PC-3 (cell line): ENCODE measurements around the gene ASPSCR1.

Source experiments
- EZH2 ChIP-seq: fragments of 300-600 bp; sonication (generic); IDR thresholded peaks from one replicate; pipeline ENCODE4 v1.6.1; 2017; ENCODE audit warnings: antibody characterized with exemption, mild to moderate bottlenecking, low read length; ENCODE audit not compliant: unreplicated experiment
- EZH2phosphoT487 ChIP-seq: fragments of 300-600 bp; sonication (generic); IDR thresholded peaks from 2 replicates; pipeline ENCODE4 v1.6.1; 2018; ENCODE audit warnings: mild to moderate bottlenecking, antibody characterized with exemption, low read length, borderline replicate concordance
- TF ChIP-seq, protein P1 (sequence below): fragments of 300-600 bp; sonication (generic); conservative IDR thresholded peaks from 2 replicates; pipeline ENCODE4 v1.5.1; 2017; ENCODE audit warnings: antibody characterized with exemption, low read depth, mild to moderate bottlenecking, low read length

DNA sequence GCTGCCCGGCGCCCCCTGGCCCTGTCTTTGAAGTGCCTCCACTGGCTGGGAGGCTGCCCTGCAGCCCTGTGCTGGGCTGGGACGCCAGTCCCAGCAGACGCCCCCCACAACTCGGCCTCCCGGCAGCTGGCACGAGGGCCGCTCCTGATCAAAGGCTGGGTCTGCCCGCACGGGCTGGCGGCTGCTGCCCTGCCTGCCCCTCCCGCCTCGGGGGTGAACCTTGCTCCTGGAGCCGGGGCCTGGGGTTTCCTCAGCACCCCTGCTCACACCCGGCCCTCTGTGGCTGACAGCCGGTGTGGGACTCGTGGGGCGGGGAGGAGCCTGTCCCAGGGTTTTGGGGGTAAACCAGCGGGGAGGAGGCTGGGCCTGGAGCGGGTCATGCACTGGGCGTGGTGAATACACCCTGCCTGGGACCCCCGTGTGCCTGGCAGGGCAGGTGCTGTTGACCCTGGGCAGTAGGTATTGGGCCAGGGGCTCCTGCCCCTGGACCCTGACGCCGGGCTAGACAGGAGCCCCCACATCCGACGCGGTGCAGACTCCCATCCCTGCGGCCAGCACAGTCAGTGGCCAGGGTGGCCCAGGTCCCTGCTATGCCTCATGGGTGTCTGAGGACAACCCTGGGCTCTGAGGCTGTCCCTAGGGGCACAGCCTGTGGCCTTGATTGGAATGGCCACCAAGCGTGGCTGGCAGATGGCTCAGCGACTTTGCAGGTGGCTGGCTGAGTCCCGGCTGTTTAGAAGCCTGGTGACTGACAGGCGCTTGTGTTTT, 23.6 kb downstream of the ASPSCR1 start:
- TF ChIP-seq, protein P1, sequence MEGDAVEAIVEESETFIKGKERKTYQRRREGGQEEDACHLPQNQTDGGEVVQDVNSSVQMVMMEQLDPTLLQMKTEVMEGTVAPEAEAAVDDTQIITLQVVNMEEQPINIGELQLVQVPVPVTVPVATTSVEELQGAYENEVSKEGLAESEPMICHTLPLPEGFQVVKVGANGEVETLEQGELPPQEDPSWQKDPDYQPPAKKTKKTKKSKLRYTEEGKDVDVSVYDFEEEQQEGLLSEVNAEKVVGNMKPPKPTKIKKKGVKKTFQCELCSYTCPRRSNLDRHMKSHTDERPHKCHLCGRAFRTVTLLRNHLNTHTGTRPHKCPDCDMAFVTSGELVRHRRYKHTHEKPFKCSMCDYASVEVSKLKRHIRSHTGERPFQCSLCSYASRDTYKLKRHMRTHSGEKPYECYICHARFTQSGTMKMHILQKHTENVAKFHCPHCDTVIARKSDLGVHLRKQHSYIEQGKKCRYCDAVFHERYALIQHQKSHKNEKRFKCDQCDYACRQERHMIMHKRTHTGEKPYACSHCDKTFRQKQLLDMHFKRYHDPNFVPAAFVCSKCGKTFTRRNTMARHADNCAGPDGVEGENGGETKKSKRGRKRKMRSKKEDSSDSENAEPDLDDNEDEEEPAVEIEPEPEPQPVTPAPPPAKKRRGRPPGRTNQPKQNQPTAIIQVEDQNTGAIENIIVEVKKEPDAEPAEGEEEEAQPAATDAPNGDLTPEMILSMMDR, result no peak
- TF ChIP-seq EZH2 (no peak), EZH2phosphoT487 (no peak)
